ENCODE results near the gene GIPC3.

- TF ChIP-seq CTCF (IDR thresholded peaks at IDR 0.05) (no peak), POLR2AphosphoS5 (IDR thresholded peaks at IDR 0.05) (no peak)
Observed at GRCh38 chr19:3595521-3596061, 10.3 kb downstream of the GIPC3 start.

All from prostate gland (tissue), 2 donors.